CD4-positive, alpha-beta T cell treated with Interferon alpha-2 for 1 hour (primary cell): ENCODE data around the gene TMIGD1.
A peak's percentile ranks its signal among the peaks of the same experiment; 100 is the strongest.

ENCODE experiments used
- DNase-seq, 2 donors: peaks; one replicate each; pipeline ENCODE4 v3.0.0-alpha.2; 2020 to 2022

The TMIGD1 gene

GRCh38 chr17:30324723-30325122 lies 9.1 kb downstream of the TMIGD1 start:
- DNase-seq: no peak

- DNase-seq: peak; percentile 20 to 41
These were observed 9.9 kb downstream of the TMIGD1 start for GRCh38 chr17:30323895-30324319.

DNA sequence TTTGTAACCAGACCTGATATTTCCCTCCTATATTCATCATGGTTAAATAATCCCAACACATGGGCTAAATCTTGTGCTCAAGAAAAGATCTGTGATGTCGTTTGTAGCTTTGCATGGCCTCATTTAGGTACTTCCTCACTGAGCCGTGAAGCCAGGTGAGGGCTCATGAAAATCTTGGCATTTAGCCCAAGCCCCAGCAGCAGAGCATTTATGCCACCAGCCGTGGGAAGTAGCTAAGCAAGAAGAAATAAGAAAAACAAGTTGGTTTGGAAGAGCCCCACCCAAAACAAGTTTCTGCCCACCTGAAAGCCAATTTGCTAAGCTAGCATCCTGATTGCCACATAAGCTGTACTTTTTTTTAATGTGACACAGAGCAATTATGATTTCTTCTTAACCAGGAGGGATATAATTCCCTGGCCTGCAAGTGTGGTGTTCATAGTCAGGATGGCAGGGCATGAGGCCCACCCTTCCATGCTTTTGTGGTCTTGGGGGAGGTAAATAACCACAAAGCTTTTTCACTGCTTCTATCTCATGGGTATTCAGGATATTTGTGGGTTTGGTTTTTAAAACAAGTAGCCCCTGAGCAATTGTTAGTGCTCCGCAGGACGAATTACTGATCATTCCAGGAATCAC lies 10.5 kb downstream of the TMIGD1 start:
- peak; percentile 43 to 69 for DNase-seq

GRCh38 chr17:30321314-30321713 lies 12.5 kb downstream of the TMIGD1 start:
- no peak for DNase-seq

GRCh38 chr17:30318155-30318554 lies 15.7 kb downstream of the TMIGD1 start:
- no peak for DNase-seq

DNA sequence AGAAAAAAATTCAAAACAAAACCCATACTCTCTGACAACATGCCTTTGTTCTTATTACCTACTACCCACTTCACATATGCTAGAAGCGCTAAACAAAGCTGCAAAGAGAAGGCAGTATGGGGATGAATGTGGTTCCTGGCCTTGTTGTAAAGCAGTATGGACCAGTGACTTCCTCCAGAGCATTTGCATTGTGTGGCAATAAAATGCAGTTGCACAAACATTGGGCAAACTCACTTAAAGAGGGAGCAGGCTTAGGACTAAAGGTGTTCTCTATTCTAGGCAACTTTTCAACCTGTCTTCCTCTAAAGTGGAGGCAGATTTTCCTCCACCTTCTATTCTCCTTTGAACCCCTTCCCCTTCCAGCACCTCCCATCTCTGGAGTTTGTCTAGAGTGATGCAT lies 17.1 kb downstream of the TMIGD1 start:
- no peak for DNase-seq

DNA sequence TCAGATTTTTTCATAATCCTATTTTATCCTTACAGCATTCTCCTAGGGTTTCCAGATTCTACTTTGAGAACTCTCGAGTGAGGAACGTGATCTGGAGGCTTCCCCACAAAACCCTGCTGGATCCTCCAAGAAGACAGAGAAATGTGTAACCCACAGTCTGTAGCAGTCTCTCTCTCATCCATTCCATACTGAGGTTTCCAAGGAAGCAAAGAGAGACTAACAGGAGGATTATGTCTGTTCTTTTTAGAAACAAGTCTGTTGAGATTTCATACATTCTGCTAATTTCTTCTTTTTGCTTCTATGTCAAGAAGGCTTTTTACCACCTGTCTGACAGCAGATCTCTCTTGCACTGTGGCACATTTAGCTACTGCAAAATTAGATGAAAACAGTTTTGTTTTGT lies 18.8 kb downstream of the TMIGD1 start:
- no peak for DNase-seq

GRCh38 chr17:30314474-30314873 lies 19.4 kb downstream of the TMIGD1 start:
- no peak for DNase-seq

- no peak for DNase-seq
These were observed 21.6 kb downstream of the TMIGD1 start for GRCh38 chr17:30312226-30312625.

DNA sequence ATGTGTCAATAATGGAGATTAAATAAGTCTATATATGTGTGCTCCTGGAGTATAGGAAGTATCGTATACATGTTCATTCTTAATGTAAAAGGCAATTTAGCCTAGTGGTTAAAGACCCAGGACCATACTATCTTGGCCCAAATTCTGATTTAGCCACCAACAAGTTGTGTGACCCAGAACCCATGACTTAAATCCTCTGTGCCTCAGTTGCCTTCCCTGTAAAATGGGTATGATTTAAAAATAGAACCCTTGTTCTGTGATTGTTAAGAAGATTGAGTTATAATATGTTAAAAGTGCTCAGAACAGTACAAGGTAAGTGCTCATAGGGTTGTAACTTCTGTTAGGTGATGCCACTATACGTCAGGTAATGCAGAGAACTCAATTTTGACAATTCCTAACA lies 23.3 kb downstream of the TMIGD1 start:
- no peak for DNase-seq

- no peak for DNase-seq
These were observed 24.3 kb downstream of the TMIGD1 start for GRCh38 chr17:30309591-30309990.

- no peak for DNase-seq
These were observed 25.5 kb downstream of the TMIGD1 start for GRCh38 chr17:30308406-30308805.

GRCh38 chr17:30304778-30305177 lies 29.1 kb downstream of the TMIGD1 start:
- no peak for DNase-seq

- DNase-seq: no peak
These were observed 31.6 kb downstream of the TMIGD1 start for GRCh38 chr17:30302241-30302640.

- no peak for DNase-seq
These were observed 33.0 kb downstream of the TMIGD1 start for GRCh38 chr17:30300818-30301217.

GRCh38 chr17:30299000-30299399 lies 34.9 kb downstream of the TMIGD1 start:
- peak in 1 of 2 donors; percentile 11 for DNase-seq

- DNase-seq: no peak
These were observed 36.1 kb downstream of the TMIGD1 start for GRCh38 chr17:30297715-30298114.

DNA sequence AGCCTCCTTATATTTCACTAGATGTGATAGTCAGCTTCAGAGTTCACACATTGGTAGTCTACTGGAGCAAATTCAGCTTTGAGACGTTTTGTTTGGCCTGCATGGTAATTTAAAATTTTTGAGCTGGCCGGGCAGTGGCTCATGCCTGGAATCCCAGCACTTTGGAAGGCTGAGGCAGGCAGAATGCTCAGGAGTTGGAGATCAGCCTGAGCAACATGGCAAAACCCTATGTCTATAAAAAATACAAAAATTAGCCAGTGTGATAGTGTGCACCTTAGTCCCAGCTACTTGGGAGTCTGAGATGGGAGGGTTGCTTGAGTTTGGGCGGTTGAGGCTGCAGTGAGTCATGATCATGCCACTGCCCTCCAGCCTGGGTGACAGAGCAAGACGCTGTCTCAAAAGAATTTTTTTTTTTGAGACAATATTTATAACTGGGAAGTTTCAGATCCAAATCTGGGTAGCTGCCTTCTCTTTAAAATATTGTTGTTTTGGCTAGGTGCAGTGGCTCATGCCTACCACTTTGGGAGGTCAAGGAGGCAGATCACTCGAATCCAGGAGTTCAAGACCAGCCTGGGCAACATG lies 37.3 kb downstream of the TMIGD1 start:
- no peak for DNase-seq

- no peak for DNase-seq
These were observed 41.5 kb downstream of the TMIGD1 start for GRCh38 chr17:30292286-30292858.

GRCh38 chr17:30291543-30292285 lies 42.1 kb downstream of the TMIGD1 start, which contains the start of gene BLMH:
Gene BLMH, minus strand, starts transcription at chr17:30291944. Its CDS starts 125 bp downstream, at chr17:30291819.
- peak; percentile 72 to 87 for DNase-seq

DNA sequence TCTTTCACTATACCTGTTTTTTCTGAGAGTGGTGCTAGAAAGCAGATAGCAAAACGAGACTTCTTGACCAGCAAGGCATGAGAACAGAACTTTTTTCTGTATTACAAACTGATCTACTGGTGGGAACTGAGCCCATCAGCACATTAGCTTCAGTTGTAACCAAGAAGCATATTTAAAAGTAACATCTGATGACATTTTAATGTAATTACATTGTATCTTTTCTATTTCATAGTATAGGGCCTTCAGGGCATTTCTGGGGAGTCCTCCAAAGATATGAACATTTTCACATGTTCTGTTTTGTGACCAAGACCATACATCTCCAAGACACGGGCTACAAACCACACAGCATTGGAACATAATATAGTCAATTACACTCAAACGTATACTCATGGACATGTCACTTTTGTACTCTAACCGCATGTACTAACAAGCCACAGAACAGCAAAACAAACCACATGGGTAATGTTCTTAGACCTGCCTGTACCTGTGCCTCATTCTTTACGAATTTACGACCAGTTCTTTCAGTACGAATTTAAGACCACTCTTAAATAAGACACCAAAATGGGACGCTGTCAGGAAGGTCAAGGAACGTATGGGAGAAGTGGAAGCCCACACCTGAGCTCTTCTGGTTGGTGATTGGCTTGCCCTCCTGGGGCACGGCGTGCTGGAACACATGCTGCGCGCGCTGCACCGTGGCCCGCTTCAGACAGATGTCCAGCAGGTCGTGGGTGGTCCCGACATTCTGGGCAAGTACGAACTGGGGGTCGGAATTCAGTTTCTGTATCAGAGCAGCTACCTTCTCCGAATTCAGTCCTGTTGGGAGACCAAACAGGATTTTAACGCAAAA lies 42.9 kb downstream of the TMIGD1 start:
- peak; percentile 5 to 27 for DNase-seq

DNA sequence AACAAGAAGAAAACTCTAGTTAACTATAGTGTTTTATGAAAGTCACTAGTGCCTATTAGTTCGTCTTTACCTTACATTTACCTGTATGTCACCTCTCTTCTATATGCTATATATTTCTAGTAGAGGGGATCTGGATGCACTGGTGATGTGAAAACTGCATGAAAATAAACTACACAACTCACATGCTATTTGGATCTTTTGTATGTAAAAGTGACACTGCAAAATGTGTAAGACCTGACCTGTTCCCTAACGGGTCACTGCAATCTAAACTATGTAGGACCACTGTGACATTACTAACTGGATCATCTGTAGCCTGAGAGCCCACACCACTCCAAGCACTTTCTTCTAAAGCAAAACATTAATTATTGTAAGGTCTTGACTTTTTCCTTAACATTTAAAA lies 43.8 kb downstream of the TMIGD1 start:
- no peak for DNase-seq

DNA sequence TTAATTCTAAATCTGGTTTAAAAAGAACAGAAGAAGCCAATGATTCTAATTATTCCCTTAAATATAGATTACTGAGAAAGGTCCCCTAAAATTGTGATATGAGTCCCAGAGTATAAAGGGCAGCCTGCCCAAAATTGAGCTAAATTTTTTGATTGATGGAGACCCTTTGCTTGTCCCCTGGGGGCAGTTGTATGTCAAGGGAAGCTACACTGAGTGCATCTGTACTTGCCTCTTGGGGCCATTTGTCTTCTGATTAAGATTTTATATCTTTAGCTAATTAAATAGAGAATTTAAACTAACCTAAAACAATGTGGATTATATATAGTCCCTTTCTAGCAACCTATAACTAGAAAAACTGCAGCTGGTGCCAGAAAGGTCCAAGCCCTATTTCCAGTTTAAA lies 54.7 kb downstream of the TMIGD1 start:
- no peak for DNase-seq
